NT2/D1 (cell line): ENCODE results near the gene SPOCD1.

Experiments used
- DNase-seq: peaks from one replicate; pipeline ENCODE4 v3.0.0-alpha.2; 2011; ENCODE audit warnings: low read depth, low spot score
- H3K27me3 ChIP-seq: 2 replicates; pipeline ENCODE4 v1.6.0; 2011; ENCODE audit warnings: mild to moderate bottlenecking; ENCODE audit not compliant: insufficient read length, insufficient read depth
- H3K36me3 ChIP-seq: 2 replicates; pipeline ENCODE4 v1.6.1; 2011; ENCODE audit warnings: mild to moderate bottlenecking, low read length, mixed read lengths; ENCODE audit not compliant: insufficient read depth, insufficient read length
- H3K4me1 ChIP-seq: 2 replicates; pipeline ENCODE4 v1.5.1; 2011; ENCODE audit not compliant: insufficient read depth, insufficient read length
- H3K4me3 ChIP-seq: 2 replicates; pipeline ENCODE4 v1.5.1; 2011; ENCODE audit warnings: low read depth; ENCODE audit not compliant: insufficient read length
- H3K9ac ChIP-seq: 2 replicates; pipeline ENCODE4 v1.6.0; 2011; ENCODE audit warnings: low read depth; ENCODE audit not compliant: insufficient read length
- H3K9me3 ChIP-seq: 2 replicates; pipeline ENCODE4 v1.5.1; 2011; ENCODE audit warnings: mild to moderate bottlenecking, low read length; ENCODE audit not compliant: insufficient read depth
- SUZ12 ChIP-seq: IDR thresholded peaks from 2 replicates; pipeline ENCODE4 v1.6.1; 2011; ENCODE audit not compliant: insufficient read length, insufficient read depth; ENCODE audit errors: extremely low read depth
- YY1 ChIP-seq: IDR thresholded peaks from 2 replicates; pipeline ENCODE4 v1.6.1; 2011; ENCODE audit not compliant: insufficient read length, insufficient read depth
- ZNF274 ChIP-seq: IDR thresholded peaks from 2 replicates; pipeline ENCODE4 v1.6.1; 2011; ENCODE audit warnings: mild to moderate bottlenecking, low read depth, low read length

The SPOCD1 gene

GRCh38 chr1:31759298-31760023, 56.4 kb downstream of the SPOCD1 start:
- Histone ChIP-seq H3K4me1 (peaks cover 55% of the 10 kb centered on the region), H3K9me3 (no peaks in the 10 kb centered on the region), H3K4me3 (peak overlapping the region; percentile 25), H3K36me3 (peaks cover 25% of the 10 kb centered on the region), H3K9ac (peak overlapping the region; percentile 84), H3K27me3 (peaks cover 18% of the 10 kb centered on the region)
- TF ChIP-seq ZNF274 = no peak
- no peak for TF ChIP-seq YY1
- TF ChIP-seq SUZ12 = no peak
- DNase-seq = no peak

DNA sequence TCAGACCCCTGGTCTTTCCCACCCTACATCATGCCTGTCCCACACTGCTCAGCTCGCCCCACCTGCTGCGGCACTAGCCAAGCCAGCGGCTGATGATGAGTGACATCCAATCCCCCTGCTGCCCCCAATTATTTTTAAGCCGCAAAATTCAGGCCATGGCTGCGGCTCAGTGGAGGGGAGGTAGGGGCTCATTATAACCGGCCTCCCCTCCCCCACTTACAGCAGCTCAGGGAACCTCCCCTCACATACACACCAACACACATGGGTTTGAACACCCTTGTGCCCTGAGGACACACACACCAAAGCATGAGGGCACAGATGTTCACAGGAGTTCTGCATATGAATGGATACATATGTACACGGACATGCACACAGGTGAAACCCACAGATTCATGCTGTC, 57.0 kb downstream of the SPOCD1 start:
- no peak for DNase-seq
- Histone ChIP-seq H3K27me3 (peaks cover 17% of the 10 kb centered on the region), H3K9me3 (no peaks in the 10 kb centered on the region), H3K4me1 (peaks cover 54% of the 10 kb centered on the region), H3K9ac (no peak overlapping the region), H3K36me3 (peaks cover 32% of the 10 kb centered on the region), H3K4me3 (no peak overlapping the region)
- TF ChIP-seq SUZ12 = no peak
- no peak for TF ChIP-seq ZNF274
- TF ChIP-seq YY1 = no peak

DNA sequence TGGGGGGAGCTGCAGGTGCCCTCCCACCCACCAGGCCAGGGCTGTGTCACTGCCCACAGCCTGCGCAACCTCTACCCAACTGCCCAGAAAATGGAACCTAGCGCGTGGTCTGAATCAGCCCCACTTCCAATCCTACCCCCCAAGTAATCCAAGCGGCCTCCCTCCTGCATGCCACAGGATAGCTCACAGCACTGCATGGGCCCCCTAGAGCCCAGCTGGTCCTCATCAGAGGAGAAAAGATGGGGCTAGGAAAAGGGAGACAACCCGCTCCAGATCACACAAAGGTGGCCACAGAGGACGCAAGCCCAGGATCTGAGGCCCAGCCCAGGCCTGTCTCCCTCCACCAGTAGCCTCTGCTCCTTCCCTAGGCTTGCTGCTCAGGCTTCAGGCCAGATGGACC, 57.8 kb downstream of the SPOCD1 start:
- Histone ChIP-seq H3K4me3 (no peak overlapping the region), H3K4me1 (peaks cover 54% of the 10 kb centered on the region), H3K9ac (peak overlapping the region; percentile 44), H3K9me3 (no peaks in the 10 kb centered on the region), H3K36me3 (peaks cover 35% of the 10 kb centered on the region), H3K27me3 (peaks cover 9% of the 10 kb centered on the region)
- TF ChIP-seq YY1 = no peak
- no peak for TF ChIP-seq ZNF274
- no peak for TF ChIP-seq SUZ12
- DNase-seq = no peak

DNA sequence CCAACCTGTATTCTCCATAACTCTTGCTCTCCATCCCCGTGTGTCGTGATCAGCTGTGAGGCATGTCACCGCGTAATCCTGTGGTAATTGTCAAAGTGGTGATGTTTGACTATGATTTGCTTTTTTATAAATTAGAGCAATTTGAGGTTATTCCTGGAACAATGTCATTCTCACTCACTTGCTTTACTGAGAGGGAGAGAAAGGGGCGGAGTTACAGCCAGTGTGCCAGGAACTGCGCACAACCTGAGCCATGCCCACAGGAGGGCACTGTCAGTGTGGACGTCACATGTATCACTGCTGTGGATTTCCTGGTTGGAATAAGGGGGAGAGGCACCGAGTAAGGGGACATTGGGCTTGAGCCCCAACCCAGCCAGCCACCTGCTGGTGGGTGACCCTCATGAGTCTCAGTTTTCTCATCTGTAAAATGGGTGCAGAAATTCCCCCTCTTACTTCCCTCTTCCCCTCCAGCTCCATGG, 58.6 kb downstream of the SPOCD1 start:
- Histone ChIP-seq H3K9ac (no peak overlapping the region), H3K27me3 (peaks cover 3% of the 10 kb centered on the region), H3K4me1 (peaks cover 56% of the 10 kb centered on the region), H3K9me3 (no peaks in the 10 kb centered on the region), H3K4me3 (no peak overlapping the region), H3K36me3 (peaks cover 35% of the 10 kb centered on the region)
- no peak for DNase-seq
- TF ChIP-seq SUZ12 (no peak), YY1 (no peak), ZNF274 (no peak)

- H3K27me3 ChIP-seq = no peaks in the 10 kb centered on the region
- H3K4me1 ChIP-seq = peaks cover 55% of the 10 kb centered on the region
- no peak for DNase-seq
- H3K9ac ChIP-seq = no peak overlapping the region
- peaks cover 35% of the 10 kb centered on the region for H3K36me3 ChIP-seq
- no peaks in the 10 kb centered on the region for H3K9me3 ChIP-seq
- H3K4me3 ChIP-seq = no peak overlapping the region
- no peak for TF ChIP-seq YY1
- no peak for TF ChIP-seq SUZ12
- no peak for TF ChIP-seq ZNF274
Observed at GRCh38 chr1:31756578-31756977, 59.2 kb downstream of the SPOCD1 start.

- Histone ChIP-seq H3K36me3 (peaks cover 35% of the 10 kb centered on the region), H3K9me3 (no peaks in the 10 kb centered on the region), H3K27me3 (no peaks in the 10 kb centered on the region), H3K4me1 (peaks cover 49% of the 10 kb centered on the region), H3K4me3 (no peak overlapping the region), H3K9ac (no peak overlapping the region)
- no peak for DNase-seq
- no peak for TF ChIP-seq SUZ12
- no peak for TF ChIP-seq ZNF274
- no peak for TF ChIP-seq YY1
Observed at GRCh38 chr1:31755850-31756492, 59.9 kb downstream of the SPOCD1 start.

DNA sequence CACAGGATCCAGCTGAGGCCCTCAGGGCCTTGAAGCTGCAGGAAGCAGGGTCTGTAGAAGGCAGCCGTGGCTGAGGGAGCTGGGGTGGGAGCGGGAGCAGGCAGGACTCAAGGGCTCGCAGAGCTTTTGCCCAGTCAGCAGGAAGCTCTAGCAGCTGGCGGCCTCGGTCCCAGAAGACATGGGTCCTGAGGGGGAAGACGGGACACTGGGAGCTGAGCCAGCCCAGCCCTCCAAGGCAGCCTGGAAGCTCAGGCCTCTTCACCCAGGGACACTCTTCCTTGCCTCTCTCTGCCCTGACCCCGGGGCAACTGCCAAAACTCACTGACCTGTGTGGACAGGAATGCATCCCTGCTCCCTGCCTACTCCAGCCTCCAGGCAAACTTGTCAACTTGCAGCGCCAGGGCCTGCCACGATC, 60.6 kb downstream of the SPOCD1 start:
- Histone ChIP-seq H3K9ac (peak overlapping the region; percentile 12), H3K4me3 (no peak overlapping the region), H3K36me3 (peaks cover 35% of the 10 kb centered on the region), H3K27me3 (no peaks in the 10 kb centered on the region), H3K4me1 (peaks cover 55% of the 10 kb centered on the region), H3K9me3 (no peaks in the 10 kb centered on the region)
- TF ChIP-seq ZNF274 (no peak), YY1 (no peak), SUZ12 (no peak)
- DNase-seq = no peak
